ENCODE results near the gene DGKD.
A peak's percentile ranks its signal among the peaks of the same experiment; 100 is the strongest.

The DGKD gene

DNA sequence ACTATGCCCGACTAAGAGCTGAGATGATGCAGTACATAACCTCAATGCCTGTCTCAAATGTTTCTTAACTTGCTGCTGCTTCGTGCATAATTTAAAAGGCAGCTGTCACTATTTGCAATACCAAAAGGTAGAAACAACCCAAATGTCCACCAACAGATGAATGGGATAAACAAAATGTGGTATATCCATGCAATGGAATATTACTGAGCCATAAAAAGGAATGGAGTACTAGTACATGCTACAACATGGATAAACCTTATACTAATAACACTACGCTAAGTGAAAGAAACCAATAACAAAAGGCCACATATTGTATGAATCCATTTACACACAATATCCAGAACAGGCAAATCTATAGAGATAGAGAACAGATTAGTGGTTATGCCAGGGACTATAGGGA lies 13.0 kb upstream of the DGKD start:
- Histone ChIP-seq H3K9ac (ENCODE audit: low read depth, low read length) (no peak overlapping the region), H3K9me3 (ENCODE audit: insufficient read depth, low read depth, low read length) (peaks cover 5% of the 10 kb centered on the region), H3K27me3 (ENCODE audit: insufficient read depth, low read length) (peaks cover 16% of the 10 kb centered on the region), H3K4me3 (ENCODE audit: low read length) (no peak overlapping the region), H3K27ac (ENCODE audit: low read length) (no peak overlapping the region), H3K4me1 (ENCODE audit: insufficient read depth, low read length) (no peaks in the 10 kb centered on the region), H3K36me3 (ENCODE audit: insufficient read depth, low read depth, low read length) (no peaks in the 10 kb centered on the region)

DNA sequence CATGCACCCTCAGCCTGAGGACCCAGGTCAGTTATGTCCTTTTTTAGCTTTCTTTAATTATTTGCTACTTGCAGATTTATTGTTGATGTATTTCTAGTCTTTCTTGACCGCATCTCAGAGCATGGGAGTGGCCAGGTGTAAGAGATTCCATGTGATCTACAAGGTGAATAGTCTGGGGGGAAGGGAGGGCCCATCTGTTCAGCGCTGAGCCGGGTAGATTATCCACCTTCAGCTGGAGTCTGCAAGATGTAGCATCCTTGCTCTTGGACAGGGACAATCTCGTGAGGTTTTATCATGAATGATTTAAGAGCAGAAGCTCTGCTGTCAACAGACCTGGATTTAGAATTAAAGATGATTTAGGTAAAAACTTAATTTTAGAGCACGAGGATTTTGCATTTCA lies 12.0 kb upstream of the DGKD start:
- Histone ChIP-seq H3K4me3 (ENCODE audit: low read length) (no peak overlapping the region), H3K9ac (ENCODE audit: low read depth, low read length) (no peak overlapping the region), H3K27ac (ENCODE audit: low read length) (no peak overlapping the region), H3K9me3 (ENCODE audit: insufficient read depth, low read depth, low read length) (peaks cover 5% of the 10 kb centered on the region), H3K36me3 (ENCODE audit: insufficient read depth, low read depth, low read length) (no peaks in the 10 kb centered on the region), H3K4me1 (ENCODE audit: insufficient read depth, low read length) (no peaks in the 10 kb centered on the region), H3K27me3 (ENCODE audit: insufficient read depth, low read length) (peaks cover 13% of the 10 kb centered on the region)

DNA sequence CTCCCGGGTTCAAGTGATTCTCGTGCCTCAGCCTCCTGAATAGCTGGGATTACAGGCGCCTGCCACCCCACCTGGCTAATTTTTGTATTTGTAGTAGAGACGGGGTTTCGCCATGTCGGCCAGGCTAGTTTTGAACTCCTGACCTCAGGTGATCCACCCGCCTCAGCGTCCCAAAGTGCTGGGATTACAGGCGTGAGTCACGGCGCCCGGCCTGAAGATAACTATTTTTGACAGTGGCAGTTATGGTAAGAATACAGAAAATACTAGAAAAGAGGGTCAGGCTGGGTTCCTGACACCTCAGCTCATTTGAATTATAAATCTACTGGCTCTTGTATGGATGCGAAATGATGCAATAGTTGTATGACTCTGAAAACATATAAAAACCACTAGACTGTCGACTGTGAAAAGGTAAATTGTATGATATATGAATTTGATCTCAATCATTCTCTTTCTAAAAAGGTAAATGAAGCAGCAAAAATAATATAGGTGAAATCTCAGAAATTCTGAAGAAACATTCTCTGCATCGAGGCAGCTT lies 11.1 kb upstream of the DGKD start:
- Histone ChIP-seq H3K4me1 (ENCODE audit: insufficient read depth, low read length) (no peaks in the 10 kb centered on the region), H3K36me3 (ENCODE audit: insufficient read depth, low read depth, low read length) (no peaks in the 10 kb centered on the region), H3K27ac (ENCODE audit: low read length) (no peak overlapping the region), H3K9ac (ENCODE audit: low read depth, low read length) (no peak overlapping the region), H3K9me3 (ENCODE audit: insufficient read depth, low read depth, low read length) (peaks cover 5% of the 10 kb centered on the region), H3K4me3 (ENCODE audit: low read length) (no peak overlapping the region), H3K27me3 (ENCODE audit: insufficient read depth, low read length) (peaks cover 7% of the 10 kb centered on the region; the same call in 1 of the 2 replicates)

DNA sequence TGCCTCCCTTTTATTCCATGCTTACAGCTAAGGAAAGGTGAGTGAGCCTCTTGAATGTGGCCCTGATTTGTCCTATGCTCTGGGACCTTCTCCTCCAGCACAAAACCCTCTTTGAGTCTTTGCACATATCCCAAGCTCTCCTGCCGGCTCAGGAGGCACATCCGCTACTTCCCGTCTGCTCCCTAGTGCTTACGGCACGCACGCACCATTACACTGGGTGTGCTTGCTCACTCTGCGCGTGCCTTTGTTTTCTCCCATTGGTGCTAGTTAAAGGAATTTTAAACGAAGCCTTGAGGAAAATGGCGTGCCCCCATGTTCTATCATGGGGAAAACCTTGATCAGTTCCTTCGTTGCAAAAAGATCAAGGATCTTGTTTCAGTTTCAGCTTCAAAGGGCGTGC lies 7.9 kb upstream of the DGKD start:
- no peak overlapping the region for H3K9ac ChIP-seq (ENCODE audit: low read depth, low read length)
- no peaks in the 10 kb centered on the region for H3K36me3 ChIP-seq (ENCODE audit: insufficient read depth, low read depth, low read length)
- H3K27ac ChIP-seq (ENCODE audit: low read length): no peak overlapping the region
- 0 out of 2 replicates have a peak, but pooled peaks cover 3% of the 10 kb centered on the region for H3K4me1 ChIP-seq (ENCODE audit: insufficient read depth, low read length)
- peaks cover 2% of the 10 kb centered on the region for H3K9me3 ChIP-seq (ENCODE audit: insufficient read depth, low read depth, low read length)
- H3K4me3 ChIP-seq (ENCODE audit: low read length): no peak overlapping the region
- H3K27me3 ChIP-seq (ENCODE audit: insufficient read depth, low read length): peaks cover 4% of the 10 kb centered on the region; the same call in 1 of the 2 replicates

- no peaks in the 10 kb centered on the region for H3K9me3 ChIP-seq (ENCODE audit: insufficient read depth, low read depth, low read length)
- peaks cover 4% of the 10 kb centered on the region; the same call in 1 of the 2 replicates for H3K27me3 ChIP-seq (ENCODE audit: insufficient read depth, low read length)
- H3K27ac ChIP-seq (ENCODE audit: low read length): no peak overlapping the region
- H3K4me1 ChIP-seq (ENCODE audit: insufficient read depth, low read length): 0 out of 2 replicates have a peak, but pooled peaks cover 3% of the 10 kb centered on the region
- no peak overlapping the region for H3K9ac ChIP-seq (ENCODE audit: low read depth, low read length)
- no peaks in the 10 kb centered on the region for H3K36me3 ChIP-seq (ENCODE audit: insufficient read depth, low read depth, low read length)
- no peak overlapping the region for H3K4me3 ChIP-seq (ENCODE audit: low read length)
Observed at GRCh38 chr2:233346930-233347329, 7.4 kb upstream of the DGKD start.

DNA sequence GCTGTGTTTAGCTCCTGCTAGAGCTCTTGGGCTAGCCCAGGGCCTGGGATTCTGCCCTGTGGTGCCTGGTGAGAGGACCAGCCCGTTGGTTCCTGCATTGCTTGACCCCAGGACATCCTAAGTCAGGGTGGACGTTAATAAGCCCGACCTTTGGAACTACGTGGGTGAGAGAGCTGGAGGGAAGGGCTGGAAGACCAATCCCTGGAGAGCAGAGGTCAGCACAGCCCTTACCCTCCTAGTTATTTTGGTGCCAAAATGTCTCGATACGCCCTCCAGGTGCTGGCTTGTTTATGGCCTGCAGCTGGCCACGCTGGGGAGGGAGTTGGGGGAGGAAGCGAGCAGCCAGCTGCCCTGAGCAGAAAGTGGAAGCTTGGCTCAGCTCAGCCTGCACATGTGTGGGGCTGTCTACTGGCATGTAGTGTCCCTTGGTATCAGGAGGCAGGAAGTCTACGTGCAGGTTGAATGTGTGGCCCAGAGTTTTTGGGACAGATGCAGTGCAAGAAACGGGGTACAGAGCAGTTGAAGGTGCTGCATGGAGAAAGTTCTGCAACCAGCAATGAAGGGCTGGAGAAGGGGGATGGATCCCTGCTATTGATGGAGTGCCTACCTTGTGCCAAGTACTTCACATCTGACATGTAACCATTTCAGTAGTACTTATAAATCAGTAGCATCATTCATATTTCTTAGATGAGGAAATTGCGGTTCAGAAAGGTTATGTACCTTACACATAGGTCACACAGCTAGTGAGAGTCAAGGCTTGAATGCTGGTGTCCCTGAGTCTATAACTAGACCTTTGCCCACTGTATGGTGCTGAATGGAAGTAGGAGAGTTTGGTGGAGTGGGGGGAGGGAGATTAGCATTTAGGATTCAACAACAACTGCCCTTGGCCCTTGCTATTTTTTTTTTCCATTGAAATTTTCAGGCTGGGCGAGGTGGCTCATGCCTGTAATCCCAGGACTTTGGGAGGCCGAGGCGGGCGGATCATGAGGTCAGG lies 5.0 kb upstream of the DGKD start:
- Histone ChIP-seq H3K27me3 (ENCODE audit: insufficient read depth, low read length) (peaks cover 23% of the 10 kb centered on the region), H3K4me1 (ENCODE audit: insufficient read depth, low read length) (peaks cover 5% of the 10 kb centered on the region; the same call in 1 of the 2 replicates), H3K27ac (ENCODE audit: low read length) (no peak overlapping the region), H3K9me3 (ENCODE audit: insufficient read depth, low read depth, low read length) (no peaks in the 10 kb centered on the region), H3K9ac (ENCODE audit: low read depth, low read length) (no peak overlapping the region), H3K36me3 (ENCODE audit: insufficient read depth, low read depth, low read length) (no peaks in the 10 kb centered on the region), H3K4me3 (ENCODE audit: low read length) (no peak overlapping the region)

GRCh38 chr2:233350708-233351107 lies 3.6 kb upstream of the DGKD start:
- Histone ChIP-seq H3K9ac (ENCODE audit: low read depth, low read length) (no peak overlapping the region), H3K27ac (ENCODE audit: low read length) (no peak overlapping the region), H3K4me3 (ENCODE audit: low read length) (no peak overlapping the region), H3K9me3 (ENCODE audit: insufficient read depth, low read depth, low read length) (no peaks in the 10 kb centered on the region), H3K4me1 (ENCODE audit: insufficient read depth, low read length) (peaks cover 5% of the 10 kb centered on the region; the same call in 1 of the 2 replicates), H3K27me3 (ENCODE audit: insufficient read depth, low read length) (peaks cover 32% of the 10 kb centered on the region), H3K36me3 (ENCODE audit: insufficient read depth, low read depth, low read length) (no peaks in the 10 kb centered on the region)

GRCh38 chr2:233351423-233351822 lies 2.9 kb upstream of the DGKD start:
- Histone ChIP-seq H3K36me3 (ENCODE audit: insufficient read depth, low read depth, low read length) (no peaks in the 10 kb centered on the region; the same call in 1 of the 2 replicates), H3K27me3 (ENCODE audit: insufficient read depth, low read length) (peaks cover 39% of the 10 kb centered on the region), H3K4me1 (ENCODE audit: insufficient read depth, low read length) (peaks cover 5% of the 10 kb centered on the region; the same call in 1 of the 2 replicates), H3K27ac (ENCODE audit: low read length) (no peak overlapping the region), H3K4me3 (ENCODE audit: low read length) (no peak overlapping the region), H3K9me3 (ENCODE audit: insufficient read depth, low read depth, low read length) (no peaks in the 10 kb centered on the region), H3K9ac (ENCODE audit: low read depth, low read length) (no peak overlapping the region)

DNA sequence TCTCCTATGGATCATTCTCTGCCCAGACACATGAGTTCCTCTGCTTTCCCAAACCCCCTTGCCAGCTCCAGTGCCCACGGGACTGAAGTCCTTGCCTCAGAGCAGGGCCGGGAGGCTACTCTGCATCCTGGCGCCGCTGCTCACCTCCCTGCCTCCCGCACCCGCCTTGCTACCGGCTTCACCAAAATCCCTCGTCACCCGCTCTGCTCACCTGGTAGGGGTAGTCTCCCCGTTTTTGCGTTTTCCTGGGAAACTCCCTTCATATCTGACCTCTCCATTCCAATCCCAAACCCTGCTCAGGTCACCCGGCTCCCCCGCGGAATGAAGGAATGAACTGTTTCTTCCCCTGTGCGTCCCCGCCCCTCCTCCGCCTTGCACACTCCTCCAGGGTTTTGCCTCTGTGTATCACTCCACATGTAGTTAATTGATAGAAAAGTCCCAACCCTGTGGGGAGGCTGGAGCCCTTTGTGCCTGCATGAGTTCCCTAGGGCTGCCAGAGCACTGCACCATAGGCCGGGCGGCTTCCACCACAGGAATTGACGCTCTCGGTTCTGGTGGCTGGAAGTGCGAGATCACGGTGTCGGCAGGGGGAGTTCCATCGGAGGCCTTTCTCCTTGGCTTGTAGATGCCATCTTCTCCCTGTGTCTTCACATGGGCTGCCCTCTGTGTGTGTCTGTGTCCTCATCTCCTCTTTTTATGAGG lies 2.0 kb upstream of the DGKD start:
- Histone ChIP-seq H3K27me3 (ENCODE audit: insufficient read depth, low read length) (peaks cover 39% of the 10 kb centered on the region), H3K4me3 (ENCODE audit: low read length) (no peak overlapping the region), H3K27ac (ENCODE audit: low read length) (no peak overlapping the region), H3K4me1 (ENCODE audit: insufficient read depth, low read length) (peaks cover 5% of the 10 kb centered on the region; the same call in 1 of the 2 replicates), H3K9me3 (ENCODE audit: insufficient read depth, low read depth, low read length) (no peaks in the 10 kb centered on the region), H3K36me3 (ENCODE audit: insufficient read depth, low read depth, low read length) (peaks cover 3% of the 10 kb centered on the region; the same call in 1 of the 2 replicates), H3K9ac (ENCODE audit: low read depth, low read length) (no peak overlapping the region)

- H3K4me3 ChIP-seq (ENCODE audit: low read length): peak overlapping the region; percentile 81
- H3K36me3 ChIP-seq (ENCODE audit: insufficient read depth, low read depth, low read length): peaks cover 3% of the 10 kb centered on the region; the same call in 1 of the 2 replicates
- no peak overlapping the region for H3K27ac ChIP-seq (ENCODE audit: low read length)
- peaks cover 35% of the 10 kb centered on the region for H3K27me3 ChIP-seq (ENCODE audit: insufficient read depth, low read length)
- peak overlapping the region; percentile 69; the same call in 1 of the 2 replicates for H3K9ac ChIP-seq (ENCODE audit: low read depth, low read length)
- no peaks in the 10 kb centered on the region for H3K9me3 ChIP-seq (ENCODE audit: insufficient read depth, low read depth, low read length)
- H3K4me1 ChIP-seq (ENCODE audit: insufficient read depth, low read length): peaks cover 5% of the 10 kb centered on the region; the same call in 1 of the 2 replicates
Observed at GRCh38 chr2:233353101-233353768, 1.1 kb upstream of the DGKD start.

DNA sequence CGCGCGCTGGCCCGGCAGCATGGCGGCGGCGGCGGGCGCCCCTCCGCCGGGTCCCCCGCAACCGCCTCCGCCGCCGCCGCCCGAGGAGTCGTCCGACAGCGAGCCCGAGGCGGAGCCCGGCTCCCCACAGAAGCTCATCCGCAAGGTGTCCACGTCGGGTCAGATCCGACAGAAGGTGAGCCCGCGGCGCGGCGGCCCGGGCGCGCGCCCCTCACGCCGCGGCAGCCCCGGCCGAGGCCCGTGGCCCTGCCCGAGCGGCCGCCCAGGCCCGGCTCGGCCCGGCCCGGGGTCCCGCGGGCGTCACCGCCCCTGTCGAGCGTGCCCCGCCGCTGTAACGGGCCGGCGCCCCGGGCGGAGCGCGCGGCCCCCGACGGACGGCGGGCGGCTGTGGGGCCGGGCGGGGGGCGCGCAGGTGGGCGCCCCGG lies 218 bp downstream of the DGKD start:
- H3K36me3 ChIP-seq (ENCODE audit: insufficient read depth, low read depth, low read length): peaks cover 3% of the 10 kb centered on the region; the same call in 1 of the 2 replicates
- no peak overlapping the region for H3K27ac ChIP-seq (ENCODE audit: low read length)
- H3K9me3 ChIP-seq (ENCODE audit: insufficient read depth, low read depth, low read length): no peaks in the 10 kb centered on the region
- no peak overlapping the region for H3K9ac ChIP-seq (ENCODE audit: low read depth, low read length)
- peaks cover 35% of the 10 kb centered on the region for H3K27me3 ChIP-seq (ENCODE audit: insufficient read depth, low read length)
- H3K4me1 ChIP-seq (ENCODE audit: insufficient read depth, low read length): peaks cover 5% of the 10 kb centered on the region; the same call in 1 of the 2 replicates
- peak overlapping the region; percentile 77; the same call in 1 of the 2 replicates for H3K4me3 ChIP-seq (ENCODE audit: low read length)

All from iPS-20b (cell line).